ENCODE measurements around the gene MINDY3.
"Not testable (repeated sequence)": the region's sequence is repeated elsewhere in the genome, so short reads cannot be mapped to it uniquely, and the experiment has no call there.

MINDY3 gene

GRCh38 chr10:15853800-15854199 is 6.5 kb downstream of the MINDY3 start:
- DNase-seq, result no peak

- DNase-seq, result no peak
These were observed 8.2 kb downstream of the MINDY3 start for GRCh38 chr10:15852111-15852557.

GRCh38 chr10:15850337-15850978 is 9.8 kb downstream of the MINDY3 start:
- DNase-seq, result not testable (repeated sequence)

GRCh38 chr10:15849316-15849715 is 11.0 kb downstream of the MINDY3 start:
- DNase-seq, result no peak

DNA sequence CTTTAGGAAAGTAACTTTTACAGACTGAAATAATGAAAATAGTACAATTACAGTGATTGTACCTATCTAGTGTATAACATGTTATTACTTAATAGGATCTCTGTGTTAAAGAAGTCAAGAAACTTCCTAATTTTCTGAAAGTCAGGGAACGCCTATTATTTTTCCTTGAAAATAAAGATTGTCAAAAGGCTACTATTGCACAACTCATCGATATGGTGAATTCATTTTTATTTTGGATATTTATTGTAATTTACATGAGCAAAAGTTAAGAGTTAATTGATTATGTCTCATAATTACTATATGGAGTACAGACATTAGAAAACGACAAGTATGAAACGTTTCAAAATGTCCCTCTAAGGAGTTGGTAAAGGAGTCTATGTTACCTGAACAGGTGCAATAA is 12.8 kb downstream of the MINDY3 start:
- no peak for DNase-seq

DNA sequence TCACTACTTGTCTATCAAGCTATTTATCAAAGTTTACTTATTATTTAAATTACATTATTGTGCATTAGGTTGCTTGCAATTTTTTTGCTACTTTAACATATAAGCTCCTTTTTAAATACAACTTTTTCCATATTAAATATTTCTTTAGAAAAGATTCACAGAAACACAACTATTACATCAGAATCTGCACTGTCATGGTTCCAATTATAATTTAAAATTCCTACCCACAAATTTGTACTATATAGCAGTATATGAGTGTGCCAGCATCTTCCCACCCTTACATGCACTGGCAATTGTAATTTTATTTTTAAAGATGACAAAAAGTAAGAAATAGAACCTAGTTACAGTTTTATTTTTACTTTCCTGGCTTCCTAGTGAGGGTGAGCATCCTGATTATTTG is 15.8 kb downstream of the MINDY3 start:
- no peak for DNase-seq

GRCh38 chr10:15843695-15844094 is 16.6 kb downstream of the MINDY3 start:
- DNase-seq, result peak; percentile 51

- peak; percentile 79 for DNase-seq
These were observed 17.6 kb downstream of the MINDY3 start for GRCh38 chr10:15842556-15843169.

GRCh38 chr10:15841696-15842095 is 18.6 kb downstream of the MINDY3 start:
- DNase-seq, result peak; percentile 30

DNA sequence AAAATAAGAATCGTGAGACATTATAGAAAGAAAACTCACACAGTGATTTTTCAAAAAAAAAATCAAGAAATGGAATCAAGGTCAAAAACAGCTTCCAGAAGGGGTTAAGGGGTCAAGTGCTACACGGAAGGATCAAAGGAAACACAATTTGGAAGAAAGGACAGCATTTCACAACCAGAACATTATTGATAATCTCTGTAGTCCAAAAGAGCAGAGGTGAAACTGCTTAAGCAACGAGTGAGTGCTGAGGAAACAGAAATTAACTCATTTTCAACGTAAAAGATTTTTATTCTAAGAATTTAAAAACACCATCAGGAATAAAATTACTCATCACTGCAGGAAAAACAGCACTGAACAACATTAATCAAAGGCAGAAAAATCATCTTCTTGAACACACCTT is 23.5 kb downstream of the MINDY3 start:
- DNase-seq, result no peak

GRCh38 chr10:15829495-15829894 is 30.8 kb downstream of the MINDY3 start:
- no peak for DNase-seq

DNA sequence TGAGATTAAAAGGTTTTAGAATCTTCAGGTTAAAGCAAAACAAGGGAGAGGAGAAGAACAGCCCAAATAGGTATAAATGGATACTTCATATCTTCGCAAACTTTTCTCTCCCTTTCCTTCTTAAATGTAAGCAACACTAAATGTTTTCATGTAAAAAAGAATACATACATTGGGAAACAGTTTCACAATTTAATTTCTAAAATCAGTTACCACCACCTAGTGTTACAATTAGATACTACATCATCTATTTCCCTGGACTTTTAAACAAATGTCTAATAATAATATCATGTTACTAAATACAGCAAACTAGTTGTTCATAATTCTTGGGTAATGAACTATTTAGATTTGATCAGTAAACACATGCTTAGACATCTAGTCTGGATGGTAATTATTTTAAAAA is 35.8 kb downstream of the MINDY3 start:
- peak; percentile 68 for DNase-seq

DNA sequence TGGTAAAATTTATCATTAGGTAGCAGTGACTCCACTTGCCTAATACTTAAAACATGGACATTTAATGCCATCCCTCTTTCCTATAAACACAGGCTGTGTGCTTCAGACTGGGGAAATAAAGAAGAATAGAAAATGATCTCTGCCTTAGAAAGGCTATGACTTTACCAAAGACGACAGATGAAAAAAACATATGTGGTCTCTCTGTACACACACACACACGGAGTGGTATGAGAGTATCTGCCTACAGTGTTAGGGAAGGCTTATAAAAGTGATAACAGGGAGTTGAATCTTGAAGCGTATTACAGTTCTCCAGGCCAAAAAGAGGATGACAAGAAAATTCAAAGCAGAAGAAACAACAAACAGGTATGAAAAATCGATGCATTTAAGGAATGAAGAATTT is 38.2 kb downstream of the MINDY3 start:
- DNase-seq, result no peak

- DNase-seq, result peak; percentile 52
These were observed 39.1 kb downstream of the MINDY3 start for GRCh38 chr10:15821046-15821683.

GRCh38 chr10:15817409-15818046 is 42.8 kb downstream of the MINDY3 start:
- no peak for DNase-seq

DNA sequence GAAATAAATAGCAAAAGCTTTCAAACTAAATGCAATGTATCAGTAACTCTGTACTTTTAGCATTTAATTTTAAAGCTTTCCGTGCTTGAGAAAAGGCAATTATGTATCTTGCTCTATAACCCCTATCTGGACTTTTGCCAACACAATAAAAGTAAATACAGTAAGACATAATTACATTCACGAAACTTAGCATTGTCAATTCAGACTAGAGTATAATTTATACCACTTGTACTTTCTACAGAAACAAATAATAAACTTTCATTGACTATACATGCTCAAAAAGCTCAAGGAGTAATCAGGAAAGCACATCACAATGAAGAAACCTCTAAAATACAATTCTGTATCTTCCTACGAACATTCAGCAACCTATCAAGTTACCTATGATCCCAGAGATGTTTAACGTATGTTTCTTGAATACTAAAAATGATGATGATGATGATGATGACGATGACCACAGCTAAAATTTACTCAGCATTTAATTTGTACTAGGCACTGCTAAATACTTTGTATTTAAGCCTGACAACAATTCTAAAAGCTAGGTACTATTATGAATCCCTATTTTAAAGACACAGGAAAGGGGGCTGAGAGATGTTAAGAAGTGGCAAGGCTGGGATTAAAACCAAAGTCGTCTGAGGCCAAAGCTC is 44.9 kb downstream of the MINDY3 start:
- no peak for DNase-seq

DNA sequence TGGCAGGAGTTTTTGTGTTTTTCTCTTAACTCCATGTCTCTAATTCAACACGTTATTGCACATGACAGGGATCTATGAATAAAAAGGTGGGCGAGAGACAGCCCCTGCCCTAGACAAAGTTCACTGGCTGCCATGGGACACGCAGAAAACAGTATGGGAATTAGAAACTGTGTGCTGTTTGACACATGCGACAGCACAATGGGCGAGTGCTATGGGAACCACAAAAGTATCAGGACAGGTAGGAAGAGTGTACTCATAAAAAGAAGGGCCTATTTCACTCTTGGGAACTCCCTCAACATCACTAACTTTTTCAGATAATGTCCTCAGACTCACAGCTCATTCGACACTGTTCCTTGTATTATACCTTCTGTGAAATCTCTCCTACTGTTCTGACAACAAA is 45.7 kb downstream of the MINDY3 start:
- no peak for DNase-seq

GRCh38 chr10:15813415-15813814 is 46.9 kb downstream of the MINDY3 start:
- peak; percentile 49 for DNase-seq

DNA sequence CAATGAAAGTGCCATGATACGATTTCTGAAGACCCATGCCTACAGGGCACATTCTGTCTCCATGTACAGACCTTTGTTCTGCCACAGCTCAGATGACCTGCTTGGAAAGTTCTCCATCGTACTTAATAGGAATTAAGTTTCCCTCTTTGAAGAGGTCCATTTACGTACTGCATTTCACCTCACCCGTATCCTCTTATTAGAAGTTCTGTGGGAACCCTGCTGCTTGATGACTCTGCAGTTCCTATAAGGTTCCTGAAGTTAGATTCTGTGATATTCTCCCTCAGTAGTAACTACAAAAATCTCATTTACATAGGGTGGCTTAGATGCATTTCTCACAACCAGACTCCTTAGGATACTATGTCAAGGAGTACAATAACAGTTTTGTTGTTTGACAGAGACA is 50.9 kb downstream of the MINDY3 start:
- no peak for DNase-seq

- DNase-seq, result no peak
These were observed 52.0 kb downstream of the MINDY3 start for GRCh38 chr10:15808204-15808797.

GRCh38 chr10:15805395-15806058 is 54.8 kb downstream of the MINDY3 start:
- DNase-seq, result peak; percentile 20

- DNase-seq, result no peak
These were observed 56.2 kb downstream of the MINDY3 start for GRCh38 chr10:15804109-15804508.

Measured in hematopoietic multipotent progenitor cell treated with erythropoietin and hydrocortisone succinate and interleukin-3 and kit ligand, for 4 days (in vitro differentiated cells).